Osteoblast (primary cell): ENCODE data around the gene MLNR. TPM values are rescaled to one million over a fixed set of nuclear protein-coding genes. Genes with fewer than 3 reads are reported as not detected.

ENCODE experiments used
- DNase-seq: peaks from one replicate; pipeline ENCODE4 v3.0.0; 2011; ENCODE audit warnings: low spot score, mixed read lengths; ENCODE audit not compliant: insufficient read length; ENCODE audit errors: missing footprints
- H2AFZ ChIP-seq: 2 replicates; pipeline ENCODE4 v1.6.0; 2011; ENCODE audit warnings: mild to moderate bottlenecking, low read length
- H3K27ac ChIP-seq: 2 replicates; pipeline ENCODE4 v1.5.1; 2011; ENCODE audit warnings: mild to moderate bottlenecking, low read depth, low read length, moderate library complexity
- H3K27me3 ChIP-seq: 2 replicates; pipeline ENCODE4 v1.6.0; 2012; ENCODE audit warnings: mild to moderate bottlenecking, control low read depth, inconsistent platforms, low read length, moderate library complexity; ENCODE audit not compliant: insufficient read depth
- H3K36me3 ChIP-seq: 2 replicates; pipeline ENCODE4 v1.5.1; 2011; ENCODE audit warnings: mild to moderate bottlenecking, low read length, control low read depth, moderate library complexity; ENCODE audit not compliant: insufficient read depth
- H3K4me1 ChIP-seq: 2 replicates; pipeline ENCODE4 v1.5.1; 2011; ENCODE audit warnings: mild to moderate bottlenecking, low read length, control low read depth, moderate library complexity; ENCODE audit not compliant: insufficient read depth
- H3K4me2 ChIP-seq: 2 replicates; pipeline ENCODE4 v1.6.0; 2011; ENCODE audit warnings: mild to moderate bottlenecking, low read length; ENCODE audit not compliant: insufficient read depth
- H3K4me3 ChIP-seq: fragments of 200-600 bp; sonication (generic); 3 replicates; pipeline ENCODE4 v1.5.1; 2012; ENCODE audit warnings: mild to moderate bottlenecking, low read length, inconsistent platforms; ENCODE audit not compliant: insufficient read depth
- H3K79me2 ChIP-seq: 2 replicates; pipeline ENCODE4 v1.6.0; 2012; ENCODE audit warnings: mild to moderate bottlenecking, low read length, control low read depth, inconsistent platforms; ENCODE audit not compliant: insufficient read depth
- H3K9me3 ChIP-seq: 2 replicates; pipeline ENCODE4 v1.5.1; 2011; ENCODE audit warnings: low read depth, low read length, control low read depth
- H4K20me1 ChIP-seq: 2 replicates; pipeline ENCODE4 v1.6.0; 2012; ENCODE audit warnings: mild to moderate bottlenecking, low read length, control low read depth; ENCODE audit not compliant: insufficient read depth
- total RNA-seq: library from RNA; depleted of rRNA; stranded (reverse); fragments of >200 nt; gene quantifications from 2 replicates; pipeline ENCODE4 v1.2.3, GENCODE V29; 2012
- TF ChIP-seq, protein P1 (sequence below): IDR thresholded peaks from 2 replicates; pipeline ENCODE4 v1.5.1; 2011; ENCODE audit warnings: mild to moderate bottlenecking, low read depth, low read length, moderate library complexity; ENCODE audit errors: extremely low read depth

MLNR gene
- total RNA-seq, 1 donor: not detected

DNA sequence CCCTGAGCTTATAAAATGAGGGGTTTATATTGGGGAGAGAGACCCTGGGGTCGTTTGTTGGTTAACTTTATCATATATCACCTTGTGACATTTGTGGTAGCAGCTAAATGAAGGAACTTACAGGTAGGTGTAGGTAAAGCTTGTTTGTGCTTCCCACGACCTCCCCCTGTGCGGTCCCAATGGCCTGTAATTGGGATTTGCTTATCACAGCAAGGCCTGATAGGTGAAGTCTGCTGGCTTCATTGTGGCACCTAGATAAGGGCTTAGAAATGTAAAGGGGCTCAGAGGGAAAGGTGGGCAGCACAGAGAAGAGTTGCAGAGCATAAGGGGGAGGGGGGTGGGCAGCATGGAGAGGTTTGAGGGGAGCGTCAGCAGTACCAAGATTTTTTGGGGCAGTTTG is 35.5 kb upstream of the MLNR start:
- H3K36me3 ChIP-seq: peaks cover 40% of the 10 kb centered on the region
- H3K4me1 ChIP-seq: no peaks in the 10 kb centered on the region
- no peak overlapping the region for H2AFZ ChIP-seq

DNA sequence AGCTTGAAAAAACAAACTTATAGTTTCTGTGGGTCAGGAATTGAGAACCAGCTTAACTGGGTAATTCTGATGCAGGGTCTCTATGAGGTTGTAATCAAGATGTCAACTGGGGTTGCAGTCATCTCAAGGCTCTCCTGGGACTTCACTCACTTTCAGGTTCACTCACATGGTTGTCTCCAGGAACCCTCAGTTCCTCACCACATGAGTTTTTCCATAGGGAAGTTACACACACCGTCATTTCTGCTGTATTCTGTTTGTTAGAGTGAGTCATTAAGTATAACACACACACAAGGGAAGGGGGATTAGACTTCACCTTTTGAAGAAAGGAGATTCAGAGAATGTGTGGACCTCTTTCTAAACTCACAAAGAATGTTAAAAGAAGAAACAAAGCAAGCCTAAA is 34.9 kb upstream of the MLNR start:
- no peak overlapping the region for H3K4me2 ChIP-seq
- H3K4me1 ChIP-seq: no peaks in the 10 kb centered on the region
- TF ChIP-seq, protein P1, sequence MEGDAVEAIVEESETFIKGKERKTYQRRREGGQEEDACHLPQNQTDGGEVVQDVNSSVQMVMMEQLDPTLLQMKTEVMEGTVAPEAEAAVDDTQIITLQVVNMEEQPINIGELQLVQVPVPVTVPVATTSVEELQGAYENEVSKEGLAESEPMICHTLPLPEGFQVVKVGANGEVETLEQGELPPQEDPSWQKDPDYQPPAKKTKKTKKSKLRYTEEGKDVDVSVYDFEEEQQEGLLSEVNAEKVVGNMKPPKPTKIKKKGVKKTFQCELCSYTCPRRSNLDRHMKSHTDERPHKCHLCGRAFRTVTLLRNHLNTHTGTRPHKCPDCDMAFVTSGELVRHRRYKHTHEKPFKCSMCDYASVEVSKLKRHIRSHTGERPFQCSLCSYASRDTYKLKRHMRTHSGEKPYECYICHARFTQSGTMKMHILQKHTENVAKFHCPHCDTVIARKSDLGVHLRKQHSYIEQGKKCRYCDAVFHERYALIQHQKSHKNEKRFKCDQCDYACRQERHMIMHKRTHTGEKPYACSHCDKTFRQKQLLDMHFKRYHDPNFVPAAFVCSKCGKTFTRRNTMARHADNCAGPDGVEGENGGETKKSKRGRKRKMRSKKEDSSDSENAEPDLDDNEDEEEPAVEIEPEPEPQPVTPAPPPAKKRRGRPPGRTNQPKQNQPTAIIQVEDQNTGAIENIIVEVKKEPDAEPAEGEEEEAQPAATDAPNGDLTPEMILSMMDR: no peak
- H3K4me3 ChIP-seq: no peak overlapping the region
- no peaks in the 10 kb centered on the region for H3K9me3 ChIP-seq
- H3K27ac ChIP-seq: no peak overlapping the region
- H3K27me3 ChIP-seq: no peaks in the 10 kb centered on the region
- H4K20me1 ChIP-seq: no peaks in the 10 kb centered on the region
- H3K36me3 ChIP-seq: peaks cover 40% of the 10 kb centered on the region
- no peak overlapping the region for H2AFZ ChIP-seq
- no peaks in the 10 kb centered on the region for H3K79me2 ChIP-seq
- DNase-seq: no peak

More for the DNA sequence above, 35.5 kb upstream of the MLNR start:
- TF ChIP-seq, protein P1: no peak
- no peak overlapping the region for H3K4me3 ChIP-seq
- H3K9me3 ChIP-seq: no peaks in the 10 kb centered on the region
- DNase-seq: no peak
- no peaks in the 10 kb centered on the region for H3K27me3 ChIP-seq
- no peaks in the 10 kb centered on the region for H3K79me2 ChIP-seq
- H4K20me1 ChIP-seq: no peaks in the 10 kb centered on the region
- no peak overlapping the region for H3K27ac ChIP-seq
- no peak overlapping the region for H3K4me2 ChIP-seq

DNA sequence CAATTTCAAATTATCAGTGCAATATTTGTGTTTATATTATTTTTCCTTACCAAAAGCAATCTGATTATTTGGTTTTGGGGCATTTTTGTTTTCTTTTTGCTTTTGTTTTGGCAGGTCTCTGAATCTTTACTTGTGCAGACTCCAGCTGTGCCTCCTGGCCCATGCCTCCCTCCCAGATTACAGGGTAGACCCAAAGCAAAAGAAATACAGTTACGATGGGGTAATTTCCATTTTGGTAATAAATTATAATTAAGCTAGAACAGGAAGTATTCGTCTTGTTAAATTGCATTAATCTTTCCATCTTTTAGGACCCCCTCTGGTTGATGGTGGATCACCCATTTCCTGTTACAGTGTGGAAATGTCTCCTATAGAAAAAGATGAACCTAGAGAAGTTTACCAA is 29.2 kb upstream of the MLNR start:
- Histone ChIP-seq H4K20me1 (no peaks in the 10 kb centered on the region), H3K79me2 (no peaks in the 10 kb centered on the region), H3K4me1 (no peaks in the 10 kb centered on the region), H3K4me3 (no peak overlapping the region), H3K4me2 (no peak overlapping the region), H3K27ac (no peak overlapping the region), H3K36me3 (peaks cover 69% of the 10 kb centered on the region), H2AFZ (no peak overlapping the region), H3K9me3 (no peaks in the 10 kb centered on the region), H3K27me3 (no peaks in the 10 kb centered on the region)
- DNase-seq: no peak
- TF ChIP-seq, protein P1: no peak

DNA sequence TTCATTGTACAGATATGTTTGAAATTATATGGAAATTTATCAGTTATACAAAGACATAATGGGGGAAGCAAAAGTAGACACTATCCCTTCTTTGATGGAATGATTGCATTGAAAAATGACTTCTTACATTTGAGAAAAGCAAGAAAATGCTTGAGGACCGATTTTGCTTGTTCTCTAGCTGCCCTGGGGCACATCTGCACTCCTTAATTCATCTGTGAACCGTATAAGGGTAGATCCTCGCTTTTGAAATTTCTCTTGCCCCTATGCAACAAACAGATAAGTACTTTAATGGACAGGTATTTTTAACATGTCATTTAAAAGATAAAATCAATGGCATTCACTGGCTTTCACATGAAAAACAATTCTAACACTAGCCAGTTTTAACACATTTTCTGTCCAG is 13.5 kb upstream of the MLNR start:
- no peaks in the 10 kb centered on the region for H3K4me1 ChIP-seq
- no peak for DNase-seq
- H3K79me2 ChIP-seq: no peaks in the 10 kb centered on the region
- H3K27me3 ChIP-seq: no peaks in the 10 kb centered on the region
- H2AFZ ChIP-seq: no peak overlapping the region
- TF ChIP-seq, protein P1: no peak
- peaks cover 34% of the 10 kb centered on the region for H3K36me3 ChIP-seq
- H4K20me1 ChIP-seq: no peaks in the 10 kb centered on the region
- H3K4me2 ChIP-seq: no peak overlapping the region
- H3K27ac ChIP-seq: no peak overlapping the region
- H3K9me3 ChIP-seq: no peaks in the 10 kb centered on the region
- no peak overlapping the region for H3K4me3 ChIP-seq
